ENCODE measurements around the gene CNNM4. TPM values are rescaled to one million over a fixed set of nuclear protein-coding genes. Genes with fewer than 3 reads are reported as not detected.

The CNNM4 gene
- total and polyA plus RNA-seq, 2 of the 4 experiments (the other 2 are of a cell fraction): 2.0 to 4.1 TPM

- Histone ChIP-seq H2BK15ac (ENCODE audit: low read depth, low read length) (no peak overlapping the region), H2AFZ (replicated peaks; ENCODE audit: low read length, poor library complexity) (no peak overlapping the region), H3K36me3 (ENCODE audit: control insufficient read depth, insufficient read depth, low read length) (peaks cover 7% of the 10 kb centered on the region; the same call in 1 of the 2 replicates), H2BK20ac (ENCODE audit: low read depth, low read length) (no peak overlapping the region), H2AK9ac (replicated peaks; ENCODE audit: low read depth, low read length, poor library complexity) (no peak overlapping the region), H3K27ac (ENCODE audit: insufficient read depth, low read length) (no peak overlapping the region), H3K4me3 (ENCODE audit: insufficient read depth, low read depth, low read length) (no peak overlapping the region), H4K20me1 (ENCODE audit: insufficient read depth, low read length) (peaks cover 60% of the 10 kb centered on the region), H3K79me1 (ENCODE audit: low read depth in 1 of 2, low read length in 2 of 2) (peaks cover 23 to 65% of the 10 kb centered on the region in 2 experiments), H2AK5ac (ENCODE audit: low read depth, low read length) (no peak overlapping the region), H4K5ac (ENCODE audit: low read depth, low read length) (no peak overlapping the region), H3K4me1 (ENCODE audit: control insufficient read depth, insufficient read depth, low read length) (peaks cover 12% of the 10 kb centered on the region), H3K27me3 (ENCODE audit: control insufficient read depth, insufficient read depth, low read length) (no peaks in the 10 kb centered on the region), H3K9me1 (ENCODE audit: insufficient read depth, low read length) (peaks cover 18% of the 10 kb centered on the region), H4K8ac (ENCODE audit: low read depth in 2 of 2, low read length in 2 of 2) (no peak overlapping the region), H3K9ac (ENCODE audit: low read depth, low read length) (no peak overlapping the region), H2BK5ac (ENCODE audit: low read depth, low read length, poor library complexity, severe bottlenecking) (no peak overlapping the region), H3K14ac (replicated peaks; ENCODE audit: low read depth, low read length) (no peak overlapping the region), H3K23ac (ENCODE audit: low read depth, low read length) (no peak overlapping the region), H3K4ac (ENCODE audit: low read depth, low read length) (no peak overlapping the region), H3K4me2 (ENCODE audit: low read depth, low read length) (no peak overlapping the region), H4K91ac (ENCODE audit: insufficient read depth, low read depth, low read length) (no peak overlapping the region), H3K18ac (ENCODE audit: low read depth, low read length) (no peak overlapping the region), H2BK120ac (ENCODE audit: low read depth, low read length) (no peak overlapping the region), H3K9me3 (ENCODE audit: control insufficient read depth, insufficient read depth, low read length) (no peaks in the 10 kb centered on the region), H3K56ac (ENCODE audit: extremely low read depth, insufficient read depth, low read length) (no peak overlapping the region)
- no peak for ATAC-seq (ENCODE audit: low read depth)
- no peak for TF ChIP-seq NFE2L2 (IDR thresholded peaks at IDR 0.05; ENCODE audit: low read depth, low read length)
- no peak for TF ChIP-seq POLR2A (IDR thresholded peaks at IDR 0.05; ENCODE audit: low read depth, low read length)
- no peak for TF ChIP-seq RAD21 (IDR thresholded peaks at IDR 0.05; ENCODE audit: low read length)
- no peak for TF ChIP-seq CEBPB (IDR thresholded peaks at IDR 0.05; ENCODE audit: low read depth, low read length)
- TF ChIP-seq CTCF (conservative IDR thresholded peaks at IDR 0.05; ENCODE audit: low read depth, low read length): no peak
- no peak for TF ChIP-seq RCOR1 (IDR thresholded peaks at IDR 0.05; ENCODE audit: insufficient replicate concordance, low read length)
- no peak for TF ChIP-seq BHLHE40 (IDR thresholded peaks at IDR 0.05; ENCODE audit: low read depth, low read length)
- TF ChIP-seq MAFK (IDR thresholded peaks at IDR 0.05; ENCODE audit: low read depth, low read length): no peak
- CTCF ChIA-PET: interaction anchor here (0.8 kb wide), 1 partner anchor 28 kb away, joined by 4 read pairs; no protein-coding TSS in a partner anchor
- no CpG with 5 or more reads among the region's 11 CpGs for WGBS, 2 experiments (ENCODE audit: extremely low coverage in 2 of 2, insufficient read length in 1 of 2)
- intact Hi-C loops (cut with micrococcal nuclease) (no loop called here), in situ Hi-C loops (cut with MboI; ENCODE audit: low sequenced_read_pairs) (no loop called here), dilution Hi-C loops (cut with HindIII; ENCODE audit: low sequenced_read_pairs, unreplicated experiment) (no loop called here)
- BruUV-seq (replicated peaks): no TSS peak
- DNase-seq: no peak
- POLR2A ChIA-PET (ENCODE audit: unreplicated experiment): no interaction called here
These were observed 60.5 kb downstream of the CNNM4 start for GRCh38 chr2:96821113-96821675.
